Activated CD4-positive, alpha-beta T cell treated with anti-CD3 and anti-CD28 coated beads, Interleukin-2, amount 50 U/mL, for 1 hour (primary cell): ENCODE results near the gene GNB3.

ENCODE experiments used
- DNase-seq: peaks from one replicate; pipeline ENCODE4 v3.0.0-alpha.2; 2020

Gene GNB3

DNA sequence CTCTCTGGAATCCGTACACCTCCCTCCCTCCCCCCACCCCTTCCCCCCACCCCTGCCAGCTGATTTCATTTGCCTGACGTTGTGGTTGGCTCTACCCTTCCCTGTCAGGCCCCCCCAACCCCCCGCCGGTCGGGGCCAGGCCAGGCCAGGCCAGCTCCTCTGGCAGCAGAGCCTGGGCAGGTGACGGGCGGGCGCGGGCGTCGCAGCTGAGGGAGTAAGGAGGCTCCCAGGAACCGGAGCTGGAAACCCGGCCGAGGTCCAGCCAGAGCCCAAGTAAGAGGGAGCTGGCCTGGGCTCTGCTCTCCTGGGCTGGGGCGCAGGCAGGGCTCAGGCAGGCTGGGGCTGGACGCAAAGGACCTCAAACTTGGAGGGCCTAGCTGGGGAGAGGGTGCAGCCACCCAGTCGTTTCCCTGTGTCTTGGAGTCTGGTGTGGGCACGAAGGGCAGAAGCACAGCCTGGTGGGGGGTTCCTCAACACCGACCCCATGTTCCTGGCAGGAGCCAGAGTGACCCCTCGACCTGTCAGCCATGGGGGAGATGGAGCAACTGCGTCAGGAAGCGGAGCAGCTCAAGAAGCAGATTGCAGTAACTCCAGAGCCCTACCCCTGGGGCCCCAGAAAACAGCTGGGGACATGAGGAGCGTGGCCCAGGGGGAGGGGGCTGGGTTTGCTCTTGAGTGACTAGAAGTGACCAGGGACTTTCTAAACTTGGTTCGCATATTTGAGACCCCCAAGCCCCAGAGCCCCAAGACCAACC is at the start of gene GNB3:
Gene GNB3 (plus strand): TSS at position 165 of the 755 bp plus-strand sequence. CDS start 363 bp downstream, at position 528.
- DNase-seq, result no peak

- no peak for DNase-seq
Measured at GRCh38 chr12:6791931-6792520, 48.7 kb upstream of the GNB3 start.

- peak; percentile 34 for DNase-seq
Measured at GRCh38 chr12:6792522-6793201, 48.1 kb upstream of the GNB3 start.

DNA sequence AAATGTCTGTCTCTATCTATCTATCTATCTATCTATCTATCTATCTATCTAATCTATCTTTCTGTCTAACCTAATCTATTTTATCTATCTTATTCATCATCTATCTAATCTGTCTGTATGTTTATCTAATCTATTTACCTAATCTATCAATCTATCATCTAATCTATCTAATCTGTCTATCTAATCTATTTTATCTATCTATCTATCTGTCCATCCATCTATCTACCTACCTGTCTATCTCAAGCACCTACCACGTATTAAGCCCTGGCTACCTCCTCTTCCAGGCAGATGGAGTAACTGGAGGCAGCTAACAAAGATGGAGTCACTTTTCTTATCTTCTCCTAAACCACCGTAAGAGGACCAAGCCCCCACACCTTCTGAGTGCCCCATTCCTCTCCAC is 45.6 kb upstream of the GNB3 start:
- DNase-seq, result no peak

DNA sequence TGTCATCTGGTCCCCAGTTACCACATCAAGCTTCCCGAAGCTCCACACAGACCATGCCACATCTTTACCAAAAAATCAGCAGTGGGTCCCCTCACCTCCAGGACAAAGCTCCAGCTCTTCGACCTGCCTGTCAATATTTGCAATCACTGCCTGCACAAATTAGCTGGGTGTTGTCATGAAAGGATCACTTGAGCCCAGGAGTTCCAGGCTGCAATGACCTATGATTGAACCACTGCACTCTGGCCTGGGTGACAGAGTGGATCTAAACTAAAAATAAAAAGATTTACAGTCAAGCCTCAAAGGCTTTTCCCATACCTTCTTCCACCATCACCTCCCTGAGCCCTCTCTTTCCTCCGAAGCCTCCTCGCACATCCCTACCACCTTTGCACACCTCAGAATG is 44.1 kb upstream of the GNB3 start:
- DNase-seq, result no peak

- no peak for DNase-seq
Measured at GRCh38 chr12:6799147-6799546, 41.6 kb upstream of the GNB3 start.

- no peak for DNase-seq
Measured at GRCh38 chr12:6807170-6807569, 33.6 kb upstream of the GNB3 start.

DNA sequence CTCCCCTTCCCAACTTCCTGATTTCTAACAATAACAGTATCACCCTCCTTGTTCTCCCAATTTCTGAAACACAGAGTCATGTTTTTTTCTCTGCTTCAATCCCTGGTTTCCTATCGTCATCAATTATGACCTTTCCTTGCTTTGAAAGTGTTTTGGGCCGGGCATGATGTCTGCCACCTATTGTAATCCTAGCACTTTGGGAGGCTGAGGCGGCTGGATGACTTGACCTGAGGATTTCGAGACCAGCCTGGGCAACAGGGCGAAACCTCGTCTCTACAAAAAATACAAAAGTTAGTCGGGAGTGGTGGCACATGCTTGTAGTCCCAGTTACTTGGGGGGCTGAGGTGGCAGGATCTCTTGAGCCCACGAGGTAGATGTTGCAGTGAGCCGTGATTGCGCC is 31.7 kb upstream of the GNB3 start:
- DNase-seq, result no peak

DNA sequence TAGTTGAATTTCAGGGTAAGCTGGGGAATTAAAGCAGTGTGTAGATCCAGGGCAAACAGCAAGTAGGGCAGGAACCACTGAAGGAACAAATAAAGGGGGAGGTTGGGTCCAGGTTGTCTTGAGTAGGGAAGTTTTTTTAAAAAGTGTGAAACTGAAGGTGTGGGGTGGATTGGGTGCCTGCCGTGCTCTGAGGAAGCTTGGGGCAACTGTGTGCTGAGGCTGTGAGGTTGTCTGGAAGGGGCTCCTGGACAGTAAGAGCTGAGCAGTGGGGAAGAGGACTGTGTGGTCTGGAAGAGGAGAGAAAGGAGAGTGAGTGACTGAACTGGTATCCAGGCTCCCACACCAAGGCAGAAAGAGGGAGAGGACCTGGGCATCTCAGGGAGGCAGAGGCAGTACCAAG is 30.0 kb upstream of the GNB3 start:
- no peak for DNase-seq

GRCh38 chr12:6813363-6813762 is 27.4 kb upstream of the GNB3 start:
- no peak for DNase-seq

DNA sequence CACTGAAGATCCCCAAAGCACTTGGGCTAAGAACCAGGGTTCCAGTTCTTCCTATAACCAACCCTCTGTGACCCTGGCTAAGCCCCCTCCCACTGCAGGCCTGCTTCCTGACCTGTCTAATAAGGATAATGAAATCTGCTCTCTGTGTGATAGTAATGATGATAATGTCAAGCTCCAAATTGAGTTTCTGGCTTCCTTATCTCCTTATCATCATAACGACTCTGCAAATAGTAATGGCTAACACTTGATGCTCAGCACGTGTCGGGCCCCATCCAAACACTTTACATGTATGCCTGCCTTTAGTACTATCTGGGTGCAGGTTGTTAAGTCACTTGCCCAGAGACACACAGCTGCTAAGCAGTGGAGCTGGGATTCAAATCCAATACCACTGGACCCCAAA is 24.1 kb upstream of the GNB3 start:
- no peak for DNase-seq

DNA sequence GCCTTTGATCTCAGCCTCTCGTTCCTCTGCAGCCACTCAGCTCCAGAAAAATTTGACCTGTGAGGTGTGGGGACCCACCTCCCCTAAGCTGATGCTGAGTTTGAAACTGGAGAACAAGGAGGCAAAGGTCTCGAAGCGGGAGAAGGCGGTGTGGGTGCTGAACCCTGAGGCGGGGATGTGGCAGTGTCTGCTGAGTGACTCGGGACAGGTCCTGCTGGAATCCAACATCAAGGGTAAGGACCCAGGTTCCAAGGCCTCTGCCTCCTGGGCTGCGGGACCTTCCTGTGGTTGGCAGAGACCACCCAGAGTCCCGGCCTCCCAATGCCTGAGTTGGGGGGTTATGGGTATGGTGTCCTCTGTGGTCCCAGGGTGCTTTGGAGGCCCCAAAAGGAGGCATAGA is 23.6 kb upstream of the GNB3 start:
- no peak for DNase-seq

DNA sequence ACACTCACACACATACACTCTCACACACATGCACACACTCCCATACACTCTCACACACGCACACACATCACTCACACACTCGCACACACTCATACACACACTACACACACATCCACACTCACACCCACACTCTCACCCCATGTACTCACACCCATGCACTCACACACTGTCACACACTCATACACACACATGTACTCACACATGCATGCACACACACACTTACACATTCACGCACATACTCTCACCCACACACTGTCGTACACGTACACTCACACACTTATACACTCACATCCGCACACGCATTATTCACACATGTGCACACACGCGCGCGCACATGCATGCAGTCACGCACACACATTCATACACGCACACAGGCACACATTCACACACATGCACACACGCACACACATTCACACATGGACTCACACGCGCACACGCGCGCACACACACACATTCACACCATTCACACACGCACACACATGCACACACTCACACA is 23.0 kb upstream of the GNB3 start:
- DNase-seq, result no peak

- no peak for DNase-seq
Measured at GRCh38 chr12:6818222-6818621, 22.5 kb upstream of the GNB3 start.

- no peak for DNase-seq
Measured at GRCh38 chr12:6818645-6819044, 22.1 kb upstream of the GNB3 start.

DNA sequence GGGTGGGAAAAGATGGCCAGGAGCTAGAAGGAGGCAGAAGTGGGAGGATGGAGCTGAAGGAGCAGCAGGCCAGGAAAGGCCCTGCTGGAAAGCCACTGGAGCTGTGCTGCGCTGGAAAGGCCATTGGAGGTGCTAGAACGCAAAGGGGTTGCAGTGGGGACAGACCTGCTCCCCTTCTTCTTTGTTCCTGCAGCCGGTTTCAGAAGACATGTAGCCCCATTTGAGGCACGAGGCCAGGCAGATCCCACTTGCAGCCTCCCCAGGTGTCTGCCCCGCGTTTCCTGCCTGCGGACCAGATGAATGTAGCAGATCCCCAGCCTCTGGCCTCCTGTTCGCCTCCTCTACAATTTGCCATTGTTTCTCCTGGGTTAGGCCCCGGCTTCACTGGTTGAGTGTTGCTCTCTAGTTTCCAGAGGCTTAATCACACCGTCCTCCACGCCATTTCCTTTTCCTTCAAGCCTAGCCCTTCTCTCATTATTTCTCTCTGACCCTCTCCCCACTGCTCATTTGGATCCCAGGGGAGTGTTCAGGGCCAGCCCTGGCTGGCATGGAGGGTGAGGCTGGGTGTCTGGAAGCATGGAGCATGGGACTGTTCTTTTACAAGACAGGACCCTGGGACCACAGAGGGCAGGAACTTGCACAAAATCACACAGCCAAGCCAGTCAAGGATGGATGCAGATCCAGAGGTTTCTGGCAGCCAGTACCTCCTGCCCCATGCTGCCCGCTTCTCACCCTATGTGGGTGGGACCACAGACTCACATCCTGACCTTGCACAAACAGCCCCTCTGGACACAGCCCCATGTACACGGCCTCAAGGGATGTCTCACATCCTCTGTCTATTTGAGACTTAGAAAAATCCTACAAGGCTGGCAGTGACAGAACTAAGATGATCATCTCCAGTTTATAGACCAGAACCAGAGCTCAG is 21.4 kb upstream of the GNB3 start:
- DNase-seq, result no peak

- DNase-seq, result no peak
Measured at GRCh38 chr12:6820166-6820565, 20.6 kb upstream of the GNB3 start.

DNA sequence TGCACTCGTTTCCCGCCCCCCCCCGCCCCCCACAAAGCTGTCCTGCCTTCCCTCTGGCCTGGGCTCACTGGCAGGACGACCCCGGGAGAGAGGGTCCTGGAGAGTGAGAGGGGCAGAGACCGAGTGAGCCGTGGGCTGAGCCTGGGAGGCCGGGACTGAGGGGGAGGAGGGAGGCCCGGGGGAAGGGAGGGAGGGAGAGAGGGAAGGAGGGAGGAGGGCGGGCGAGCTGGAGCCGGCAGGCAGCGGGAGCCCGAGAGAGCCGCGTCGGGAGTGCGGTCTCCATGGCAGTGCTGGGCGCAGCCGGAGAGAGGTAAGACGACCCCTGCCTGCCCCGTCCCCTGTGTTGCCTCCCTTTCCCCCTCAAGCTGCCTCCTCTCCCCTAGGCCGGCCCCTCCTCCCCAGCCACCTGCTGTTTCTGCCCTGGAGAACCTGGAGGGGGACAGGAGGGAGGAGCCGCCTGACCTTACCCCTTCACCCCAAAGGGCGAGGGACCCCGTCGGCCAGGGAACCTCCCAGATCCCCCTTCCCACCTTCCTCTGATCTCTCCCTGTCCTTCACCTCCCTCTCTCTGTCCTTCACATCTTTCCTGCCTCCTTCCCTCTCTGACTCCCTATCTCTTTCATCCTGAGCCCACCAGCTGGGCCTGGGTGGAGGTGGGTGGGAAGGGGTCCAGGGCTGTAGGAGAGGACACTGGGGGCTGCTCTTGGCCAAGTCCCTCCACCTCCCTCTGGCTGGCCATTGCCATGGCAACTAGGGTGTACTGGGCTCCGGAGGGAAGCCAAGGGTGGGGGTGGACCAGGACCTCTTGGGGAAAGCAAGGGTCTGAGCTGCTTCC is 18.9 kb upstream of the GNB3 start, which contains the start of gene GPR162:
Gene GPR162 (plus strand): TSS at position 231 of the 835 bp plus-strand sequence. CDS start 2,078 bp downstream, outside the sequence.
- DNase-seq, result no peak

- no peak for DNase-seq
Measured at GRCh38 chr12:6822426-6823135, 18.1 kb upstream of the GNB3 start.

- no peak for DNase-seq
Measured at GRCh38 chr12:6823182-6824084, 17.3 kb upstream of the GNB3 start.
